Prostate gland (tissue), 2 donors: ENCODE measurements around the gene FAM131B. TPM values are rescaled to one million over a fixed set of nuclear protein-coding genes. Genes with fewer than 3 reads are reported as not detected.

Experiments used
- DNase-seq: peaks from one replicate; pipeline ENCODE4 v3.0.0-alpha.2; 2019; ENCODE audit warnings: low spot score
- H3K27ac ChIP-seq, 2 donors: fragments of 200-600 bp; sonication (generic); 2 replicates each; pipeline ENCODE4 v1.5.1; 2017 to 2019
- H3K27me3 ChIP-seq: fragments of 200-600 bp; sonication (generic); replicated peaks from 2 replicates; pipeline ENCODE4 v1.5.1; 2019; ENCODE audit not compliant: insufficient read depth
- H3K36me3 ChIP-seq, 2 donors: fragments of 200-600 bp; sonication (generic); 1 replicate in 1 of 2; 2 replicates in 1 of 2; pipeline versions ENCODE4 v1.5.1 to v1.8.1; 2017 to 2019
- H3K4me1 ChIP-seq: fragments of 200-600 bp; sonication (generic); replicated peaks from 2 replicates; pipeline ENCODE4 v1.5.1; 2019
- H3K4me3 ChIP-seq, 2 donors: fragments of 200-600 bp; sonication (generic); 2 replicates each; pipeline ENCODE4 v1.5.1; 2017 to 2019
- H3K9me3 ChIP-seq: fragments of 200-600 bp; sonication (generic); 2 replicates; pipeline ENCODE4 v1.5.1; 2017
- CTCF ChIP-seq, 4 experiments: fragments of 200-600 bp in 2 of 4; fragments of 450-650 bp in 2 of 4; sonication (generic) in 2 of 4; IDR thresholded peaks; 1 replicate in 3 of 4; 2 replicates in 1 of 4; pipeline ENCODE4 v1.5.1; 2016 to 2019; ENCODE audit warnings: antibody characterized with exemption in 4 of 4, mild to moderate bottlenecking in 2 of 4, moderate library complexity in 2 of 4
- POLR2A ChIP-seq: fragments of 450-650 bp; IDR thresholded peaks from one replicate; pipeline ENCODE4 v1.6.1; 2016; ENCODE audit warnings: antibody characterized with exemption, mild to moderate bottlenecking
- POLR2AphosphoS5 ChIP-seq: sonication (generic); formaldehyde crosslinking; IDR thresholded peaks from one replicate; pipeline ENCODE4 v1.6.1; 2017; ENCODE audit warnings: antibody characterized with exemption
- WGBS: methylation state at CpG from one replicate; pipeline ENCODE4 v1.1.5; 2018; 5-methylcytosine and 5-hydroxymethylcytosine counted together
- intact Hi-C: fragments of 100-400 bp; cut with DNase I; formaldehyde crosslinking; loops from one replicate; pipeline ENCODE4 v1.14.2; 2022
- total RNA-seq, 2 donors: library from RNA; depleted of rRNA; stranded (reverse); fragments of >200 nt; gene quantifications; one replicate each; pipeline ENCODE4 v1.1.0, GENCODE V29; 2016

FAM131B gene
- total RNA-seq, 2 donors from 2014 or later, result 0.32 to 1.2 TPM

GRCh38 chr7:143322760-143323633 is 39.5 kb downstream of the FAM131B start:
- H3K27ac ChIP-seq, result no peak overlapping the region

GRCh38 chr7:143321734-143322133 is 40.8 kb downstream of the FAM131B start:
- Histone ChIP-seq H3K27me3 (no peaks in the 10 kb centered on the region), H3K4me3 (no peak overlapping the region)
- intact Hi-C loops, result no loop called here

More at GRCh38 chr7:143322760-143323633, 39.5 kb downstream of the FAM131B start:
- no peak for DNase-seq
- WGBS, result 83% methylated on average over 23 of the region's 23 CpGs
- H3K4me3 ChIP-seq, result no peak overlapping the region
- no peak for TF ChIP-seq POLR2AphosphoS5
- no peak for TF ChIP-seq CTCF (IDR thresholded peaks at IDR 0.05)
- TF ChIP-seq POLR2A, result no peak
- no peaks in the 10 kb centered on the region for H3K36me3 ChIP-seq
- H3K9me3 ChIP-seq, result no peaks in the 10 kb centered on the region
- H3K4me1 ChIP-seq, result no peaks in the 10 kb centered on the region
- intact Hi-C loops, result no loop called here
- no peaks in the 10 kb centered on the region for H3K27me3 ChIP-seq

GRCh38 chr7:143321242-143321641 is 41.3 kb downstream of the FAM131B start:
- Histone ChIP-seq H3K4me3 (no peak overlapping the region), H3K27me3 (no peaks in the 10 kb centered on the region), H3K9me3 (no peaks in the 10 kb centered on the region), H3K36me3 (no peaks in the 10 kb centered on the region), H3K4me1 (no peaks in the 10 kb centered on the region), H3K27ac (no peak overlapping the region)
- intact Hi-C loops, result no loop called here
- DNase-seq, result no peak
- 100% methylated on average over 2 of the region's 10 CpGs for WGBS
- TF ChIP-seq POLR2A (no peak), POLR2AphosphoS5 (no peak), CTCF (IDR thresholded peaks at IDR 0.05) (no peak)

More at GRCh38 chr7:143321734-143322133, 40.8 kb downstream of the FAM131B start:
- WGBS, result 85% methylated on average over 4 of the region's 4 CpGs
- no peak for DNase-seq
- TF ChIP-seq CTCF (IDR thresholded peaks at IDR 0.05) (no peak), POLR2AphosphoS5 (no peak), POLR2A (no peak)
- Histone ChIP-seq H3K4me1 (no peaks in the 10 kb centered on the region), H3K27ac (no peak overlapping the region), H3K36me3 (no peaks in the 10 kb centered on the region), H3K9me3 (no peaks in the 10 kb centered on the region)

GRCh38 chr7:143320620-143321019 is 41.9 kb downstream of the FAM131B start:
- no peaks in the 10 kb centered on the region for H3K9me3 ChIP-seq
- intact Hi-C loops, result no loop called here
- no peak overlapping the region for H3K4me3 ChIP-seq
- 60% methylated on average over 9 of the region's 9 CpGs for WGBS
- TF ChIP-seq CTCF (IDR thresholded peaks at IDR 0.05) (no peak), POLR2A (no peak), POLR2AphosphoS5 (no peak)
- H3K27me3 ChIP-seq, result no peaks in the 10 kb centered on the region
- H3K4me1 ChIP-seq, result no peaks in the 10 kb centered on the region
- no peaks in the 10 kb centered on the region for H3K36me3 ChIP-seq
- H3K27ac ChIP-seq, result no peak overlapping the region
- DNase-seq, result no peak

- H3K36me3 ChIP-seq, result no peaks in the 10 kb centered on the region
- peak; percentile 67 for DNase-seq
- H3K9me3 ChIP-seq, result no peaks in the 10 kb centered on the region
- no peaks in the 10 kb centered on the region for H3K27me3 ChIP-seq
- 31% methylated on average over 5 of the region's 5 CpGs for WGBS
- peak overlapping the region in 1 of 2 donors; percentile 45 for H3K27ac ChIP-seq
- H3K4me3 ChIP-seq, result no peak overlapping the region
- TF ChIP-seq POLR2A (no peak), CTCF (IDR thresholded peaks at IDR 0.05) (peak in 1 of 4 experiments; percentile 30), POLR2AphosphoS5 (peak; percentile 67)
- no peaks in the 10 kb centered on the region for H3K4me1 ChIP-seq
- intact Hi-C loops, result no loop called here
Measured at GRCh38 chr7:143318661-143319060, 43.9 kb downstream of the FAM131B start.
